Stimulated activated CD4-positive, alpha-beta T cell treated with anti-CD3 and anti-CD28 coated beads, Interleukin-12 subunit alpha, Interleukin-12 subunit beta, amount 100 ng/mL, for 4 hours (primary cell): Measurements from ENCODE around the gene EME2.

Source experiments
- DNase-seq: peaks from one replicate; pipeline ENCODE4 v3.0.0-alpha.2; 2020

Gene EME2

GRCh38 chr16:1778200-1779179, 5.9 kb downstream of the EME2 start:
- DNase-seq: no peak

- DNase-seq: no peak
Measured at GRCh38 chr16:1779234-1779701, 6.7 kb downstream of the EME2 start.

GRCh38 chr16:1779741-1780676, 7.4 kb downstream of the EME2 start:
- no peak for DNase-seq

GRCh38 chr16:1780677-1781072, 8.1 kb downstream of the EME2 start:
- DNase-seq: no peak

- DNase-seq: no peak
Measured at GRCh38 chr16:1781254-1781653, 8.6 kb downstream of the EME2 start.

- DNase-seq: no peak
Measured at GRCh38 chr16:1781758-1782407, 9.3 kb downstream of the EME2 start.

GRCh38 chr16:1782408-1783264, 10.0 kb downstream of the EME2 start, which contains the start of the genes NUBP2 and SPSB3:
Gene NUBP2 (plus strand): TSS chr16:1782960. CDS start chr16:1783021, 61 bp downstream.
Gene SPSB3 (minus strand): TSS chr16:1782571. CDS start chr16:1781483, 1,088 bp downstream.
- DNase-seq: peak; percentile 96

- DNase-seq: no peak
Measured at GRCh38 chr16:1784977-1785845, 12.6 kb downstream of the EME2 start.

- DNase-seq: no peak
Measured at GRCh38 chr16:1785846-1786170, 13.2 kb downstream of the EME2 start.

- DNase-seq: no peak
Measured at GRCh38 chr16:1786242-1787055, 13.8 kb downstream of the EME2 start.

GRCh38 chr16:1787056-1787321, 14.4 kb downstream of the EME2 start:
- no peak for DNase-seq

GRCh38 chr16:1787322-1788094, 14.9 kb downstream of the EME2 start:
- no peak for DNase-seq

GRCh38 chr16:1788095-1788707, 15.6 kb downstream of the EME2 start:
- DNase-seq: no peak

GRCh38 chr16:1788708-1789100, 16.1 kb downstream of the EME2 start:
- DNase-seq: no peak

- DNase-seq: no peak
Measured at GRCh38 chr16:1789643-1790045, 17.0 kb downstream of the EME2 start.

- DNase-seq: no peak
Measured at GRCh38 chr16:1790261-1790610, 17.6 kb downstream of the EME2 start.

- DNase-seq: no peak
Measured at GRCh38 chr16:1790611-1791255, 18.1 kb downstream of the EME2 start.

- no peak for DNase-seq
Measured at GRCh38 chr16:1791256-1791942, 18.8 kb downstream of the EME2 start.
